Thymus (tissue), 11 donors: Measurements from ENCODE around the gene S100A7. TPM values are rescaled to one million over a fixed set of nuclear protein-coding genes. Genes with fewer than 3 reads are reported as not detected.
"Not testable (repeated sequence)": the region's sequence is repeated elsewhere in the genome, so short reads cannot be mapped to it uniquely, and the experiment has no call there.

Experiments
- DNase-seq, 9 donors: peaks; one replicate each; pipeline ENCODE4 v3.0.0-alpha.2; 2013; ENCODE audit warnings: low spot score in 9 of 9, low read depth in 6 of 9, missing footprints in 1 of 9
- H3K27ac ChIP-seq, 2 donors: one replicate each; pipeline ENCODE4 v1.5.1; 2013; ENCODE audit warnings: control low read depth in 1 of 2, low read depth in 1 of 2, low read length in 1 of 2, mild to moderate bottlenecking in 1 of 2, moderate library complexity in 1 of 2
- H3K27me3 ChIP-seq, 2 donors: one replicate each; pipeline ENCODE4 v1.5.1; 2013; ENCODE audit warnings: low read length in 1 of 2; ENCODE audit not compliant: control insufficient read depth in 2 of 2, insufficient read depth in 1 of 2
- H3K36me3 ChIP-seq, 2 donors: one replicate each; pipeline ENCODE4 v1.5.1; 2013; ENCODE audit warnings: low read length in 1 of 2, mild to moderate bottlenecking in 1 of 2, moderate library complexity in 1 of 2; ENCODE audit not compliant: control insufficient read depth in 2 of 2, insufficient read depth in 2 of 2
- H3K4me1 ChIP-seq, 2 donors: one replicate each; pipeline ENCODE4 v1.5.1; 2013; ENCODE audit warnings: low read length in 2 of 2; ENCODE audit not compliant: control insufficient read depth in 2 of 2, insufficient read depth in 2 of 2
- H3K4me3 ChIP-seq, 2 donors: one replicate each; pipeline ENCODE4 v1.5.1; 2013; ENCODE audit warnings: low read length in 2 of 2, control low read depth in 1 of 2, mild to moderate bottlenecking in 1 of 2
- H3K9me3 ChIP-seq, 2 donors: one replicate each; pipeline ENCODE4 v1.5.1; 2013; ENCODE audit warnings: low read length in 1 of 2, mild to moderate bottlenecking in 1 of 2; ENCODE audit not compliant: control insufficient read depth in 2 of 2, insufficient read depth in 1 of 2
- WGBS: extraction: QIAGEN DNeasy Blood & Tissue Kit; methylation state at CpG from one replicate; pipeline ENCODE4 v1.1.7; 2013; 5-methylcytosine and 5-hydroxymethylcytosine counted together
- polyA plus RNA-seq: library from polyadenylated mRNA; stranded (reverse); fragments of 200-250 nt; gene quantifications from one replicate; pipeline ENCODE4 v1.2.3, GENCODE V29; 2013
- total RNA-seq: library from RNA; stranded (reverse); fragments of 120-200 nt; gene quantifications from one replicate; pipeline ENCODE4 v1.2.4, GENCODE V29; 2013
- donor health status: healthy.

The S100A7 gene
- total and polyA plus RNA-seq, 2 donors: 5.9 to 247 TPM

GRCh38 chr1:153417136-153417888 is 43.1 kb downstream of the S100A7 start:
- H3K36me3 ChIP-seq: no peaks in the 10 kb centered on the region
- no peak overlapping the region for H3K27ac ChIP-seq
- WGBS: 89% methylated on average over 12 of the region's 12 CpGs
- H3K4me1 ChIP-seq: no peaks in the 10 kb centered on the region
- H3K27me3 ChIP-seq: no peaks in the 10 kb centered on the region
- no peak overlapping the region for H3K4me3 ChIP-seq
- DNase-seq: no peak
- no peaks in the 10 kb centered on the region for H3K9me3 ChIP-seq

GRCh38 chr1:153415850-153416570 is 44.4 kb downstream of the S100A7 start, which contains the start of gene S100A7A:
S100A7A (plus strand) TSS chr1:153416520; CDS start chr1:153418083, 1,563 bp downstream.
- Histone ChIP-seq H3K27me3 (no peaks in the 10 kb centered on the region), H3K36me3 (no peaks in the 10 kb centered on the region), H3K4me3 (no peak within 1 kb of the TSS), H3K9me3 (no peaks in the 10 kb centered on the region), H3K27ac (no peak within 1 kb of the TSS), H3K4me1 (no peaks in the 10 kb centered on the region)
- 77% methylated on average over 6 of the region's 6 CpGs for WGBS
- no peak for DNase-seq

- not testable (repeated sequence) for H3K27ac ChIP-seq, H3K4me1 ChIP-seq, DNase-seq, H3K27me3 ChIP-seq, H3K36me3 ChIP-seq, H3K9me3 ChIP-seq, H3K4me3 ChIP-seq
Observed at GRCh38 chr1:153413961-153414360, 46.5 kb downstream of the S100A7 start.

Other genes starting within 250 kb of the S100A7 start
- 0.33 TPM for gene PRR9, start 243.1 kb downstream of the S100A7 start, total RNA-seq
- gene PRR9, start 243.1 kb downstream of the S100A7 start, polyA plus RNA-seq: 3.1 TPM
- 0.33 TPM for gene LORICRIN, start 201.0 kb downstream of the S100A7 start, total RNA-seq
- 8.6 TPM for gene LORICRIN, start 201.0 kb downstream of the S100A7 start, polyA plus RNA-seq
- gene PGLYRP3, start 147.7 kb downstream of the S100A7 start, total RNA-seq: 0.14 TPM
- gene PGLYRP3, start 147.7 kb downstream of the S100A7 start, polyA plus RNA-seq: 0.94 TPM
- 1.3 TPM for gene PGLYRP4, start 111.8 kb downstream of the S100A7 start, total RNA-seq
- 6.1 TPM for gene PGLYRP4, start 111.8 kb downstream of the S100A7 start, polyA plus RNA-seq
- 281 TPM for gene S100A9, start 102.8 kb downstream of the S100A7 start, total RNA-seq
- gene S100A9, start 102.8 kb downstream of the S100A7 start, polyA plus RNA-seq: 1,119 TPM
- 35.8 TPM for gene S100A12, start 85.0 kb downstream of the S100A7 start, total RNA-seq
- gene S100A12, start 85.0 kb downstream of the S100A7 start, polyA plus RNA-seq: 29.1 TPM
- 291 TPM for gene S100A8, start 69.6 kb downstream of the S100A7 start, total RNA-seq
- 754 TPM for gene S100A8, start 69.6 kb downstream of the S100A7 start, polyA plus RNA-seq
- gene S100A7A, start 44.1 kb downstream of the S100A7 start, total RNA-seq: not detected
- gene S100A7A, start 44.1 kb downstream of the S100A7 start, polyA plus RNA-seq: 0.30 TPM
- gene S100A6, start 75.3 kb upstream of the S100A7 start, total RNA-seq: 131 TPM
- gene S100A6, start 75.3 kb upstream of the S100A7 start, polyA plus RNA-seq: 654 TPM
- gene S100A5, start 80.3 kb upstream of the S100A7 start, total RNA-seq: not detected
- gene S100A5, start 80.3 kb upstream of the S100A7 start, polyA plus RNA-seq: 0.87 TPM
- gene S100A4, start 85.2 kb upstream of the S100A7 start, total RNA-seq: 76.8 TPM
- 305 TPM for gene S100A4, start 85.2 kb upstream of the S100A7 start, polyA plus RNA-seq
- 0.38 TPM for gene S100A3, start 88.6 kb upstream of the S100A7 start, total RNA-seq
- 2.6 TPM for gene S100A3, start 88.6 kb upstream of the S100A7 start, polyA plus RNA-seq
- 9.8 TPM for gene S100A2, start 105.2 kb upstream of the S100A7 start, total RNA-seq
- 93.5 TPM for gene S100A2, start 105.2 kb upstream of the S100A7 start, polyA plus RNA-seq
- gene S100A16, start 152.5 kb upstream of the S100A7 start, total RNA-seq: 28.8 TPM
- gene S100A16, start 152.5 kb upstream of the S100A7 start, polyA plus RNA-seq: 128 TPM
- gene S100A14, start 155.7 kb upstream of the S100A7 start, total RNA-seq: 137 TPM
- gene S100A14, start 155.7 kb upstream of the S100A7 start, polyA plus RNA-seq: 302 TPM
- 32.0 TPM for gene S100A13, start 166.9 kb upstream of the S100A7 start, total RNA-seq
- 96.1 TPM for gene S100A13, start 166.9 kb upstream of the S100A7 start, polyA plus RNA-seq
- gene S100A1, start 167.8 kb upstream of the S100A7 start, total RNA-seq: 0.76 TPM
- 3.4 TPM for gene S100A1, start 167.8 kb upstream of the S100A7 start, polyA plus RNA-seq
- gene CHTOP, start 173.4 kb upstream of the S100A7 start, total RNA-seq: 61.0 TPM
- 111 TPM for gene CHTOP, start 173.4 kb upstream of the S100A7 start, polyA plus RNA-seq
- 50.3 TPM for gene SNAPIN, start 198.1 kb upstream of the S100A7 start, total RNA-seq
- 48.2 TPM for gene SNAPIN, start 198.1 kb upstream of the S100A7 start, polyA plus RNA-seq
- 435 TPM for gene ILF2, start 210.3 kb upstream of the S100A7 start, total RNA-seq
- gene ILF2, start 210.3 kb upstream of the S100A7 start, polyA plus RNA-seq: 91.2 TPM
- 2.5 TPM for gene NPR1, start 218.0 kb upstream of the S100A7 start, total RNA-seq
- 10.1 TPM for gene NPR1, start 218.0 kb upstream of the S100A7 start, polyA plus RNA-seq